ENCODE data around the gene POC1A. TPM values are rescaled to one million over a fixed set of nuclear protein-coding genes. Genes with fewer than 3 reads are reported as not detected.

The POC1A gene
- total and polyA plus RNA-seq, 9 donors, result 3.1 to 7.5 (median 5.6) TPM

DNA sequence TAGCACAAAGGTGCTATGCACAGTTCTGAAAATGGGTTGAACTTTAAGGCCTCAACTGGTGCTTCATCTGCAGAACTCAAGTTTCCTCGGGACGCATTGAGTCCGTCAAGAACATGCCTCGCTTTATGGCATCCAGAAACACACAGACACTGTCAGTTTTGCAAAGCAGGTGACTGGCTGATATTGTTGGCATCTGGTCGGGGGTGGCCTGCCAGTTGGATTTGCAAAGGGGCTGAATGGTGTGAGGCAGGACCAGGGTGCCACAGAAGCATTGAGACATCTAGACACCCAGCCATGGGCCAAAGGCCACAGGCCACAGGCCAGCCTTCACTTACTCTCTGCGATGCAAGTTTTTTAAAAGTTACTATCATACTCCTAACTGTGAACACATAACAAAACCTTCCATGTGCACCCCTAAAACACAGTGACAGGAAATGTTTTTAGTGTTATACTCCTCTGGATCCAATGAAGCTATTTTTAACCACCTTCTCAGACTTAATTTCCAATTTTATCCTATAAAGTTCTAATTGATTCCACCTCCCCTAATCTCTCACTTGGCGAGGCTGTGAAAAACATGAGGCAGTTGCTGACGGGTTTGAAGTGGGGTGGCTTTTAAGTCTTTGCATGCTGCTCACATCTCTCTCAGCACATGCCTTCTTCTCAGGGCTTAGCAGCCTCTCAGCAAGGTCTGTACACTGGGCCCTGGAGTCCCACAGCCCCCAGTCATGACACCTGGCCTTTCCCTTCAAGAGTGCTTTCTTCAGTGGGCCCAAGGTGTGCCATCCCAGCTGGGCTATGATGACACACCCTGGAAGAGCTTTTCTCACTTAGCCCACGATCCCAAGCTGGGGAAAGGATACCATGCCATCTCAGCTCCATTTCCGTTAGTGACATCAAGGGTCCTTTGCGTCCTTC, 59.4 kb downstream of the POC1A start:
- 84% methylated on average over 4 of the region's 11 CpGs for WGBS (ENCODE audit: insufficient coverage)
- H3K4me1 ChIP-seq (ENCODE audit: control insufficient read depth, insufficient read depth, low read length), result peaks cover 64% of the 10 kb centered on the region

DNA sequence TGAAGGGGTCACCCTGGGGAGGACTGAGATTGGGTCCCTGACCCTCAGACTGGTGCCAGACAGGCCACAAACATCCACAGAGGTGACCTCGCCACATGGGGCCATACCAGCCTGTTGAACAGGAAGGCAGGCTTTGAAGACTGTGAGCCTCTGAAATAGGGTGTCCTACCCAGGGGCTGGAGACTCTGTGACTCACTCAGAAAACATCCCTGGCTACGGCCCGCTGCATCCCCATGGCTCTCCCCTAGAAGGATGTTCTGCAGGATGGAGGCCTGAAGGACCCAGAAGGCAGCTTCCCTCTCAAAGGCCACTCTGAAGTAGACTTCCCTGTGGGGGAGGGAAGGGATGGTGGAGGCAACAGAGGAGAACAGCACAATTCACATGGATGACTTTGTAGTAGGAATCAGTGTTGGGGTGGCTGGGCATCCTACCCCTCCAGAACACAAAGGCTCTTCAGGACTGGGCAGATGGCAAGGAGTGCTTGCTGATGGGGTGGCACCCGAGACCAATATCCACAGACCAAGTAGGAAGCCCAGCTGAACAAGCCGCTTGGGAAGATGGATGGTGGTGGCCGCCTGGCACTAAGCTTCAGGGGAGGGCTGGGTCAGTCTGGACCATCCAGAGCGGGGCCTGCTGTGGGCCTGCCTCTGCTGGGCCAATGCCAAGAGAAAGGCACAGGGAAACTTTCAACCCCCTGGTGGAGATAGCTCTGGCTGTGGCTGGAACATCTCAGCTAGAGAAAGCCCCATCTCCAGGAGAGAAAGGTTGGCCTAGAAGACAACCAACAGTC, 60.3 kb downstream of the POC1A start:
- H3K4me3 ChIP-seq (ENCODE audit: low read length), result no peak overlapping the region

More for the DNA sequence above, 59.4 kb downstream of the POC1A start:
- no peak overlapping the region for H3K27ac ChIP-seq (ENCODE audit: low read length)
- no peak for DNase-seq
- H3K4me3 ChIP-seq (ENCODE audit: low read length), result no peak overlapping the region
- peaks cover 13% of the 10 kb centered on the region for H3K36me3 ChIP-seq (ENCODE audit: control insufficient read depth, insufficient read depth, low read length)
- H3K27me3 ChIP-seq (ENCODE audit: control insufficient read depth, insufficient read depth, low read length), result no peaks in the 10 kb centered on the region
- no peaks in the 10 kb centered on the region for H3K9me3 ChIP-seq (replicated peaks; ENCODE audit: control insufficient read depth, low read depth, low read length)

DNA sequence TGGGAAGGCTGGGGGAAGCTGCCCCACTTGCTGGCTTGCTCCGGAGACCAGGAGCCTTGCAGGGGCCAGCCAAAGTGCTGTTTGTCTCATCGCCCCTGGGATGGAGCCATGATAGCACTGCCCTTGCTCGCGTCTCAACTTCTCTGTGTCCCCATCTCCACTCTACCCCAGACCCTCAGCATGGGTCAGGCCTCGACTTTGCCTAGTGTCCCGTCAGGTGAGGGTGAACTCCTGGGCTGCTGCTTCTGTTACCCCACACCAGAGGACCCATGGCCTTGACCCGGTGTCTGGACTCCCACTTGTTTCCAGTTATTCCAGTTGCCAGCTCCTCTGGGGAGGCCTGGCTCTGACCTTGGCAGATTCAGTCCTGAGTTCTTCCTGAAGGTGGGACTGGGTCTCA, 61.3 kb downstream of the POC1A start:
- Histone ChIP-seq H3K27me3 (ENCODE audit: control insufficient read depth, insufficient read depth, low read length) (no peaks in the 10 kb centered on the region), H3K4me3 (ENCODE audit: low read length) (no peak overlapping the region), H3K27ac (ENCODE audit: low read length) (no peak overlapping the region), H3K36me3 (ENCODE audit: control insufficient read depth, insufficient read depth, low read length) (peaks cover 13% of the 10 kb centered on the region), H3K4me1 (ENCODE audit: control insufficient read depth, insufficient read depth, low read length) (peaks cover 71% of the 10 kb centered on the region), H3K9me3 (replicated peaks; ENCODE audit: control insufficient read depth, low read depth, low read length) (no peaks in the 10 kb centered on the region)
- DNase-seq, result no peak
- WGBS (ENCODE audit: insufficient coverage), result 53% methylated on average over 6 of the region's 7 CpGs

More for the DNA sequence above, 60.3 kb downstream of the POC1A start:
- H3K36me3 ChIP-seq (ENCODE audit: control insufficient read depth, insufficient read depth, low read length), result peaks cover 13% of the 10 kb centered on the region
- WGBS (ENCODE audit: insufficient coverage), result 98% methylated on average over 4 of the region's 7 CpGs
- H3K9me3 ChIP-seq (replicated peaks; ENCODE audit: control insufficient read depth, low read depth, low read length), result no peaks in the 10 kb centered on the region
- peaks cover 69% of the 10 kb centered on the region for H3K4me1 ChIP-seq (ENCODE audit: control insufficient read depth, insufficient read depth, low read length)
- no peak overlapping the region for H3K27ac ChIP-seq (ENCODE audit: low read length)
- no peaks in the 10 kb centered on the region for H3K27me3 ChIP-seq (ENCODE audit: control insufficient read depth, insufficient read depth, low read length)
- no peak for DNase-seq

DNA sequence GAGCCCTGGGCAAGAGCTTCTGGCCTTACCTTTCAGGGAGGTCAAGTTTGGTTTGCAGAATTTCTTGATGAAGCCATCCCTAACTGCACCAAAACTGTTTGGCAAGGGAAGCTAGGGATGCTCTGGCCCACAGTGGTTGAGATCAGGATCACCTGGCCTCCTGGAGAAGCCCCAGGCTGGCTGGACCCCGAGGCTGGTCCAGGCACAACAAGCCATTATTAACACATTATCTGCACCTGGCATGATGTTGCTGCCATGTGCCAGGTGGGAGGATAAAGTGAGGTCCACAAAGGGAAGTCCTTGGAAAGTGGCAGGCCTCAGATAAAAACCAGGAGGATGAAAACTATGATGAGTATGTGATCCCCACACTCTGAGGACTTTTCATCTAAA, 62.0 kb downstream of the POC1A start:
- DNase-seq, result no peak
- no peak overlapping the region for H3K4me3 ChIP-seq (ENCODE audit: low read length)
- H3K27ac ChIP-seq (ENCODE audit: low read length), result peak overlapping the region; percentile 93
- no peaks in the 10 kb centered on the region for H3K9me3 ChIP-seq (replicated peaks; ENCODE audit: control insufficient read depth, low read depth, low read length)
- no peaks in the 10 kb centered on the region for H3K27me3 ChIP-seq (ENCODE audit: control insufficient read depth, insufficient read depth, low read length)
- H3K36me3 ChIP-seq (ENCODE audit: control insufficient read depth, insufficient read depth, low read length), result peaks cover 9% of the 10 kb centered on the region
- H3K4me1 ChIP-seq (ENCODE audit: control insufficient read depth, insufficient read depth, low read length), result peaks cover 74% of the 10 kb centered on the region
- WGBS (ENCODE audit: insufficient coverage), result no CpG with 5 or more reads among the region's 1 CpG

DNA sequence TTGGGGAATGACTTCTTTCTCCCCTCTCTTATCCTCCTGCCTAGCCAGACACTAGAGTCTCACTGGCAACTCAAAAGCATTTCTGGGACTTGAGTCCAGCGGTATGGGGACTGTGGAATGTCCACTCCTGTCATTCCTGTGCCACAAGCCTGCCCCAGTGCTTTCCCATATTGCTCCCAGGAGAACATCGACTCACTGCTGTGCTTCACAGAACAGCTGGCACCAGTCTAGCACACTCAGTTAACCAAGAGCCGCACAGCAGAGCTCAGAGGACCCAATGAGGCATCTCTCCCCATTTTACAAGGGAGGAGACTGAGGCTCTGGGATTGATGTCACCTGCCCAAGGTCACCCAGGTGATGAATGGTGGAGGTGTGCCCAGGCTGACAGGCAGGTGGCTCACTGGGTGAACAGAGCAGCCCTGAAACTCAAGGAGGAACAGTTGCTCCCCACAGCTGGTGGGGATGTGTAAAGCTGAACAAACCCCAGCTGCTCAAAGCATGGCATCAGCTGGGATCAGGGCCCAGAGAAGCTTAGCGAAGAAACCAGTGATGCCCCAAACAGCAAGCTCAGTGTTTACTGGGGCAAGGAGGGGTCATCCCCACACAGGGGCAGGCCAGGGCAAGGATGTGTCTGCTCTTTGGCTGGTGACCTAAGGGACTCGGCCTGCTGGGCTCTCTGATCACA, 62.5 kb downstream of the POC1A start:
- no peak overlapping the region for H3K4me3 ChIP-seq (ENCODE audit: low read length)
- peaks cover 80% of the 10 kb centered on the region for H3K4me1 ChIP-seq (ENCODE audit: control insufficient read depth, insufficient read depth, low read length)
- DNase-seq, result peak; percentile 82
- H3K27me3 ChIP-seq (ENCODE audit: control insufficient read depth, insufficient read depth, low read length), result no peaks in the 10 kb centered on the region
- H3K36me3 ChIP-seq (ENCODE audit: control insufficient read depth, insufficient read depth, low read length), result peaks cover 5% of the 10 kb centered on the region
- 81% methylated on average over 2 of the region's 5 CpGs for WGBS (ENCODE audit: insufficient coverage)
- no peaks in the 10 kb centered on the region for H3K9me3 ChIP-seq (replicated peaks; ENCODE audit: control insufficient read depth, low read depth, low read length)
- peak overlapping the region; percentile 93 for H3K27ac ChIP-seq (ENCODE audit: low read length)

DNA sequence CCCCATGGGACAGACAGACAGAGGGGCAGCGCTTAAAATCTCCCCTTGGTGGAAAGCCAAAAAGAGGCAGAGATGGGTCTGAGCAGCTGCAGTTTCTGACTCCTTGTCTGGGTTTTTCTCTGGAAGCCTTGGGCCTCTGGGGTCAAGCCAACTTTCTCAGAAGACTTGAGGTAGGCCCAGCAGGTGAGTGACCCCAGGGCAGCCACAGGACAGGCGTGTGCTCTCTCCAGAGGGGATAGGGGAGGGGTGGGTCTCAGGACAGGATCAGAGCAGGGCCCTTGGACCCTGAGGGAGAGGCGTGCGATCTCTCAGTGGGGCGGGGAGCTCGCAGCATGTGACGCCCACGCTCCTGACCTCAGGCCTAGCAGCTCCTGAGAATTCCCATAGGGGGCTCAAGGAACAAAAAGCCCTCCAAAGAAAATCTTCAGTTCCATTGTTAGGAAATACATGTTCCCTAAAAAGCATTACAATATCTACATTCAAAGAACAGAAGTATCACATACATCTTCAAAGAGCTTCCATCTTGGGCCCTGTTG, 63.2 kb downstream of the POC1A start:
- Histone ChIP-seq H3K36me3 (ENCODE audit: control insufficient read depth, insufficient read depth, low read length) (peaks cover 3% of the 10 kb centered on the region), H3K4me1 (ENCODE audit: control insufficient read depth, insufficient read depth, low read length) (peaks cover 86% of the 10 kb centered on the region), H3K9me3 (replicated peaks; ENCODE audit: control insufficient read depth, low read depth, low read length) (no peaks in the 10 kb centered on the region), H3K27me3 (ENCODE audit: control insufficient read depth, insufficient read depth, low read length) (no peaks in the 10 kb centered on the region), H3K4me3 (ENCODE audit: low read length) (no peak overlapping the region), H3K27ac (ENCODE audit: low read length) (peak overlapping the region; percentile 93)
- peak; percentile 54 for DNase-seq
- WGBS (ENCODE audit: insufficient coverage), result 55% methylated on average over 4 of the region's 8 CpGs

DNA sequence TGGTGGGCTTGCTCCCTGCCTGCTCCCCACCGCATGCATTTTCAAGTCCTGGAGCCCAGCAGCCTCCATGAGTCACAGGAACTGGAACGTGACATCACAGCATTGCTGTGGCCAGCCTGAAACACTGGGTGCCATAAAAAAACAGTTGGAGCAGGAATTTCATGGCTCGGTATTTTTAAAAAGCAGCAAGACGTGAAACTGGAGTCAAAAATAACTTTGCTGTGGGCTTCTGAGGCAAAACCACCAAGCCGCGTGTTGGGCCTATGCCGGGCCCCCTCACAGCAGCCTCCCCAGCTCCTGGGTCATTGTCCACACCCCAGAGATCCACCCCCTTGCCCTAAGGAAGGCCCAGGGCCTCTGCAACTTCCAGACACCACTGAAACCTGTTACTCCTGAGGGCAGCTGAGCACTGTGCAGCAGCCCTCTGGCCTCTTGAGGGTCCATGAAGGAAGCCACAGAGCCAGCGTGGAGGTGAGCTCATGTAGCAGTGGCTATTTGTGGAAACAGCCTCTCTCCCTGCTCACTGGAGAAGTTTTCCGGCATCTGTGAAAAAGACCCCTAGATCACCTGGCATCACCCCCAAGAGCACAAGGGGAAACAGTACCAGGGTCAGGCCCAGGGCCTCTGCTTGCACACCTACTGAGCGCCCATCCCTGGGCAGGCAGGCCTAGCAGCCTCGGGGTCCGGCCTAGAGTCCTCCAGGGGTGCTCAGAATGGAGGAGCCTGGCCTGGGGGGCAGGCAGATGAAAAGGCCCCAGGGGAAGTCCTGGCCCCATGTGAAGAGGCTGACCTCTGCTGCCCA, 63.9 kb downstream of the POC1A start:
- WGBS (ENCODE audit: insufficient coverage), result 47% methylated on average over 11 of the region's 12 CpGs
- peaks cover 91% of the 10 kb centered on the region for H3K4me1 ChIP-seq (ENCODE audit: control insufficient read depth, insufficient read depth, low read length)
- peak; percentile 87 for DNase-seq
- peaks cover 3% of the 10 kb centered on the region for H3K36me3 ChIP-seq (ENCODE audit: control insufficient read depth, insufficient read depth, low read length)
- H3K9me3 ChIP-seq (replicated peaks; ENCODE audit: control insufficient read depth, low read depth, low read length), result no peaks in the 10 kb centered on the region
- H3K4me3 ChIP-seq (ENCODE audit: low read length), result no peak overlapping the region
- no peaks in the 10 kb centered on the region for H3K27me3 ChIP-seq (ENCODE audit: control insufficient read depth, insufficient read depth, low read length)
- peak overlapping the region; percentile 93 for H3K27ac ChIP-seq (ENCODE audit: low read length)

DNA sequence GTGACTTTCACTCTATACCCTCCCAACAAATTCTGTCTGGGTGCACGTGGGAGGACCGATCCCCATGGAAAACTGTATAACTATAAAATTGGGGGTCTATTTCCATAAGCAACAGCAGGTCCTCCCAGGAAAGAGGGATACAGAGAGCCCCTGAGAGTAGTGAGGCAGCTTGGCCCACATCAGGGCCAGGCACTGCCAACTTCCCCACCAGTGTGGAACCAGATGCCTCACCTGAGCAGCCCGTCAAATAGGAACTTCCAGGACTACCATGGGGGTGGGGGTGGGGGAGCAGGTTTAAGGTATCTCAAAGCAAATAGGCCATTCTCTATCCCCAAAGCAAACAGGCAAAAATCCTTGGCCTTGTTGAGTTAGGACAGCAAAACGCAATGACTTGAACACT, 64.5 kb downstream of the POC1A start:
- Histone ChIP-seq H3K9me3 (replicated peaks; ENCODE audit: control insufficient read depth, low read depth, low read length) (no peaks in the 10 kb centered on the region), H3K4me1 (ENCODE audit: control insufficient read depth, insufficient read depth, low read length) (peaks cover 91% of the 10 kb centered on the region), H3K4me3 (ENCODE audit: low read length) (no peak overlapping the region), H3K27me3 (ENCODE audit: control insufficient read depth, insufficient read depth, low read length) (no peaks in the 10 kb centered on the region), H3K27ac (ENCODE audit: low read length) (peak overlapping the region; percentile 93), H3K36me3 (ENCODE audit: control insufficient read depth, insufficient read depth, low read length) (no peaks in the 10 kb centered on the region)
- 75% methylated on average over 1 of the region's 4 CpGs for WGBS (ENCODE audit: insufficient coverage)
- no peak for DNase-seq

Measured in muscle of leg (tissue), 11 donors.